Fibroblast of skin of scalp (primary cell): ENCODE measurements around the gene SCGB2A2. TPM values are rescaled to one million over a fixed set of nuclear protein-coding genes. Genes with fewer than 3 reads are reported as not detected.

Source experiments
- DNase-seq: peaks from one replicate; pipeline ENCODE4 v3.0.0-alpha.2; 2013
- polyA plus RNA-seq, 2 experiments: library from polyadenylated mRNA; unstranded; fragments of 120-200 nt; gene quantifications; one replicate each; pipeline ENCODE4 v1.2.1, GENCODE V29; 2013; ENCODE audit not compliant: insufficient read length in 2 of 2

SCGB2A2 gene
- not detected for polyA plus RNA-seq (2013, experiment 1 of 2; ENCODE audit: insufficient read length)
- polyA plus RNA-seq (2013, experiment 2 of 2; ENCODE audit: insufficient read length), result not detected

- DNase-seq, result no peak
Measured at GRCh38 chr11:62269654-62270278, at the start of gene SCGB2A2. TSS of gene SCGB2A2 (plus strand) at chr11:62270158. CDS start at chr11:62270217, 59 bp downstream.

GRCh38 chr11:62221498-62221897 lies 48.5 kb upstream of the SCGB2A2 start:
- no peak for DNase-seq

GRCh38 chr11:62223095-62223494 lies 46.9 kb upstream of the SCGB2A2 start:
- no peak for DNase-seq

GRCh38 chr11:62233730-62234129 lies 36.2 kb upstream of the SCGB2A2 start:
- no peak for DNase-seq

- no peak for DNase-seq
Measured at GRCh38 chr11:62236187-62236586, 33.8 kb upstream of the SCGB2A2 start.

GRCh38 chr11:62237499-62237898 lies 32.5 kb upstream of the SCGB2A2 start:
- DNase-seq, result no peak

GRCh38 chr11:62238151-62238550 lies 31.8 kb upstream of the SCGB2A2 start:
- no peak for DNase-seq

- DNase-seq, result no peak
Measured at GRCh38 chr11:62241095-62241494, 28.9 kb upstream of the SCGB2A2 start.

- no peak for DNase-seq
Measured at GRCh38 chr11:62242021-62242420, 27.9 kb upstream of the SCGB2A2 start, which contains the start of gene SCGB1D2. TSS of gene SCGB1D2 (plus strand) at chr11:62242239. CDS start at chr11:62242308, 69 bp downstream.

- DNase-seq, result peak; percentile 25
Measured at GRCh38 chr11:62245271-62245753, 24.6 kb upstream of the SCGB2A2 start.

GRCh38 chr11:62251698-62252097 lies 18.3 kb upstream of the SCGB2A2 start:
- DNase-seq, result no peak

- DNase-seq, result no peak
Measured at GRCh38 chr11:62253999-62254542, 15.9 kb upstream of the SCGB2A2 start.

- no peak for DNase-seq
Measured at GRCh38 chr11:62256281-62256680, 13.7 kb upstream of the SCGB2A2 start.

- no peak for DNase-seq
Measured at GRCh38 chr11:62260261-62260953, 9.6 kb upstream of the SCGB2A2 start.

GRCh38 chr11:62264004-62264403 lies 6.0 kb upstream of the SCGB2A2 start:
- no peak for DNase-seq

GRCh38 chr11:62266558-62266957 lies 3.4 kb upstream of the SCGB2A2 start:
- DNase-seq, result no peak

GRCh38 chr11:62267050-62267449 lies 2.9 kb upstream of the SCGB2A2 start:
- DNase-seq, result no peak

- no peak for DNase-seq
Measured at GRCh38 chr11:62267576-62267975, 2.4 kb upstream of the SCGB2A2 start.

GRCh38 chr11:62273284-62273683 lies 3.3 kb downstream of the SCGB2A2 start:
- DNase-seq, result no peak

GRCh38 chr11:62273789-62274275 lies 3.9 kb downstream of the SCGB2A2 start:
- DNase-seq, result no peak

- DNase-seq, result no peak
Measured at GRCh38 chr11:62280452-62280851, 10.5 kb downstream of the SCGB2A2 start.

GRCh38 chr11:62295504-62295903 lies 25.5 kb downstream of the SCGB2A2 start:
- DNase-seq, result peak; percentile 23

GRCh38 chr11:62298975-62299374 lies 29.0 kb downstream of the SCGB2A2 start, which contains the start of gene SCGB1D4:
TSS of gene SCGB1D4 (minus strand) at chr11:62299075. CDS start at chr11:62299010, 65 bp downstream.
- no peak for DNase-seq
